AG04450 (cell line): Measurements from ENCODE around the gene AMOTL2. TPM values are rescaled to one million over a fixed set of nuclear protein-coding genes. Genes with fewer than 3 reads are reported as not detected.

ENCODE experiments used
- CTCF ChIA-PET: fragments of 300-600, 350-600 bp; formaldehyde crosslinking; extraction: SDS; loops from one replicate; lab custom pipeline; 2022; ENCODE audit warnings: antibody characterized with exemption, inconsistent platforms; lab: Charles Lee
- POLR2A ChIA-PET: fragments of 350-600 bp; formaldehyde crosslinking; extraction: SDS; loops from one replicate; lab custom pipeline; 2021; ENCODE audit warnings: antibody characterized with exemption, inconsistent platforms; lab: Yijun Ruan, JAX
- DNase-seq: peaks from one replicate; pipeline ENCODE4 v3.0.0-alpha.2; 2011; ENCODE audit warnings: low read depth, low spot score
- H3K27ac ChIP-seq: one replicate; pipeline ENCODE4 v1.5.1; 2012; ENCODE audit warnings: low read depth, low read length, control low read depth
- H3K27me3 ChIP-seq: one replicate; pipeline ENCODE4 v1.6.0; 2012; ENCODE audit warnings: low read length; ENCODE audit not compliant: control insufficient read depth, insufficient read depth
- H3K4me3 ChIP-seq: 2 replicates; pipeline ENCODE4 v1.5.1; 2011; ENCODE audit warnings: mild to moderate bottlenecking, low read depth, low read length, control low read depth
- H3K9me3 ChIP-seq: 2 replicates; pipeline ENCODE4 v1.5.1; 2012; ENCODE audit warnings: low read length; ENCODE audit not compliant: control insufficient read depth, insufficient read depth
- CTCF ChIP-seq: IDR thresholded peaks from 2 replicates; pipeline ENCODE4 v1.5.1; 2011; ENCODE audit warnings: low read depth, low read length, control low read depth, inconsistent platforms
- polyA plus RNA-seq: library from polyadenylated mRNA; depleted of rRNA; stranded (reverse); fragments of >200 nt; gene quantifications from 2 replicates; pipeline ENCODE4 v1.2.3, GENCODE V29; 2011

The AMOTL2 gene
- polyA plus RNA-seq, 1 experiment: 74.5 TPM

GRCh38 chr3:134395103-134395502, 20.9 kb upstream of the AMOTL2 start:
- Histone ChIP-seq H3K9me3 (no peaks in the 10 kb centered on the region), H3K27ac (no peak overlapping the region), H3K27me3 (peaks cover 7% of the 10 kb centered on the region), H3K4me3 (no peak overlapping the region)
- CTCF ChIA-PET: no interaction called here
- TF ChIP-seq CTCF: no peak
- POLR2A ChIA-PET: no interaction called here
- no peak for DNase-seq

GRCh38 chr3:134394380-134394779, 20.1 kb upstream of the AMOTL2 start:
- Histone ChIP-seq H3K9me3 (peaks cover 2% of the 10 kb centered on the region; the same call in 1 of the 2 replicates), H3K4me3 (no peak overlapping the region), H3K27ac (no peak overlapping the region), H3K27me3 (peaks cover 5% of the 10 kb centered on the region)
- POLR2A ChIA-PET: interaction anchor here (0.7 kb wide), 1 partner anchor 11 kb away, joined by 10 read pairs; no protein-coding TSS in a partner anchor
- TF ChIP-seq CTCF: no peak
- CTCF ChIA-PET: no interaction called here
- DNase-seq: no peak

- Histone ChIP-seq H3K27ac (no peak overlapping the region), H3K27me3 (peaks cover 5% of the 10 kb centered on the region), H3K9me3 (peaks cover 2% of the 10 kb centered on the region; the same call in 1 of the 2 replicates), H3K4me3 (no peak overlapping the region)
- no peak for DNase-seq
- ChIA-PET POLR2A (no interaction called here), CTCF (interaction anchor here (0.6 kb wide), 1 partner anchor 81 kb away, joined by 3 read pairs; no protein-coding TSS in a partner anchor)
- no peak for TF ChIP-seq CTCF
These were observed 18.8 kb upstream of the AMOTL2 start for GRCh38 chr3:134393074-134393473.

GRCh38 chr3:134392336-134392983, 18.2 kb upstream of the AMOTL2 start:
- ChIA-PET CTCF (interaction anchor here (0.6 to 0.8 kb wide), 3 partner anchors 20 to 1650 kb away, joined by 3 read pairs; no protein-coding TSS in a partner anchor), POLR2A (no interaction called here)
- TF ChIP-seq CTCF: no peak
- Histone ChIP-seq H3K4me3 (no peak overlapping the region), H3K27me3 (peaks cover 5% of the 10 kb centered on the region), H3K9me3 (peaks cover 2% of the 10 kb centered on the region; the same call in 1 of the 2 replicates), H3K27ac (no peak overlapping the region)
- no peak for DNase-seq

GRCh38 chr3:134389865-134390264, 15.6 kb upstream of the AMOTL2 start:
- no peak for DNase-seq
- Histone ChIP-seq H3K4me3 (no peak overlapping the region), H3K9me3 (peaks cover 2% of the 10 kb centered on the region; the same call in 1 of the 2 replicates), H3K27me3 (peaks cover 2% of the 10 kb centered on the region), H3K27ac (no peak overlapping the region)
- CTCF ChIA-PET: no interaction called here
- TF ChIP-seq CTCF: no peak
- POLR2A ChIA-PET: no interaction called here
